Mammary epithelial cell (primary cell): Measurements from ENCODE around the gene C9.

Experiments
- CTCF ChIP-seq, 2 donors: IDR thresholded peaks in 1 of 2; conservative IDR thresholded peaks in 1 of 2; 2 replicates each; pipeline ENCODE4 v1.5.1; 2011 to 2012; ENCODE audit warnings: inconsistent platforms in 2 of 2, low read length in 2 of 2, mild to moderate bottlenecking in 2 of 2, control low read depth in 1 of 2, low read depth in 1 of 2; ENCODE audit not compliant: insufficient read depth in 1 of 2; ENCODE audit errors: extremely low read depth in 1 of 2
- EZH2 ChIP-seq: IDR thresholded peaks from 2 replicates; pipeline ENCODE4 v1.6.1; 2012; ENCODE audit warnings: low read length, inconsistent platforms, borderline replicate concordance

- TF ChIP-seq CTCF (conservative IDR thresholded peaks at IDR 0.05 in 1 of 2, IDR thresholded peaks at IDR 0.05 in 1 of 2; ENCODE audit: extremely low read depth in 1 of 2, insufficient read depth in 1 of 2, low read depth in 1 of 2, low read length in 2 of 2) = no peak
- TF ChIP-seq EZH2 = no peak
These were observed 61.8 kb downstream of the C9 start for GRCh38 chr5:39302472-39302871.
